HG03159 (cell line): ENCODE results near the gene CEACAM1.
A peak's percentile ranks its signal among the peaks of the same experiment; 100 is the strongest.
"Not testable (repeated sequence)": the region's sequence is repeated elsewhere in the genome, so short reads cannot be mapped to it uniquely, and the experiment has no call there.

Experiments
- ATAC-seq: cut with Tn5 transposase; IDR thresholded peaks from one replicate; pipeline ENCODE4 v1.9.1; 2021; ENCODE audit warnings: mild to moderate bottlenecking, moderate library complexity; ENCODE audit not compliant: unreplicated experiment

CEACAM1 gene

GRCh38 chr19:42528354-42529247 is at the start of gene CEACAM1:
Gene CEACAM1 (minus strand): TSS chr19:42528481. CDS start chr19:42528374, 107 bp downstream.
- ATAC-seq = no peak

- no peak for ATAC-seq
These were observed 48.7 kb upstream of the CEACAM1 start for GRCh38 chr19:42577016-42577415.

GRCh38 chr19:42576241-42576640 is 48.0 kb upstream of the CEACAM1 start:
- ATAC-seq = no peak

- no peak for ATAC-seq
These were observed 45.4 kb upstream of the CEACAM1 start for GRCh38 chr19:42573642-42574041.

GRCh38 chr19:42571116-42571515 is 42.8 kb upstream of the CEACAM1 start:
- ATAC-seq = no peak

GRCh38 chr19:42569193-42569592 is 40.9 kb upstream of the CEACAM1 start:
- no peak for ATAC-seq

GRCh38 chr19:42568006-42568405 is 39.7 kb upstream of the CEACAM1 start:
- no peak for ATAC-seq

- no peak for ATAC-seq
These were observed 39.3 kb upstream of the CEACAM1 start for GRCh38 chr19:42567567-42567966.

GRCh38 chr19:42563352-42564210 is 35.3 kb upstream of the CEACAM1 start:
- peak; percentile 60 for ATAC-seq

GRCh38 chr19:42561512-42561911 is 33.2 kb upstream of the CEACAM1 start:
- no peak for ATAC-seq

GRCh38 chr19:42560731-42561130 is 32.5 kb upstream of the CEACAM1 start:
- ATAC-seq = no peak

- no peak for ATAC-seq
These were observed 30.3 kb upstream of the CEACAM1 start for GRCh38 chr19:42558450-42559150.

- not testable (repeated sequence) for ATAC-seq
These were observed 29.1 kb upstream of the CEACAM1 start for GRCh38 chr19:42557386-42557871.

- no peak for ATAC-seq
These were observed 27.5 kb upstream of the CEACAM1 start for GRCh38 chr19:42555801-42556200.

GRCh38 chr19:42555317-42555716 is 27.0 kb upstream of the CEACAM1 start:
- no peak for ATAC-seq

- ATAC-seq = no peak
These were observed 25.8 kb upstream of the CEACAM1 start for GRCh38 chr19:42554046-42554575.

GRCh38 chr19:42553292-42554045 is 25.2 kb upstream of the CEACAM1 start:
- ATAC-seq = no peak

GRCh38 chr19:42552086-42553065 is 24.1 kb upstream of the CEACAM1 start:
- no peak for ATAC-seq

GRCh38 chr19:42550521-42550920 is 22.2 kb upstream of the CEACAM1 start:
- not testable (repeated sequence) for ATAC-seq
